HL-60 (cell line): ENCODE results near the gene MXD3.

ENCODE experiments used
- DNase-seq, 2 experiments: peaks; one replicate each; pipeline ENCODE4 v3.0.0-alpha.2; 2010 to 2020; ENCODE audit warnings: low read depth in 1 of 2, low spot score in 1 of 2
- H3K27ac ChIP-seq: fragments of 250-450 bp; sonication (Bioruptor Pico); replicated peaks from 2 replicates; pipeline ENCODE4 v1.5.1; 2020; ENCODE audit warnings: mild to moderate bottlenecking, moderate library complexity
- H3K27me3 ChIP-seq: fragments of 250-450 bp; sonication (Bioruptor Pico); 2 replicates; pipeline ENCODE4 v1.5.1; 2021; ENCODE audit warnings: mild to moderate bottlenecking, moderate library complexity; ENCODE audit not compliant: insufficient read depth, poor library complexity, severe bottlenecking
- H3K4me3 ChIP-seq: replicated peaks from 2 replicates; pipeline ENCODE4 v1.5.1; 2011; ENCODE audit warnings: mild to moderate bottlenecking, control low read depth, low read length; ENCODE audit not compliant: insufficient read depth
- CTCF ChIP-seq: IDR thresholded peaks from one replicate; pipeline ENCODE4 v1.5.1; 2011; ENCODE audit warnings: low read length, control low read depth, inconsistent platforms; ENCODE audit not compliant: insufficient read depth
- GABPA ChIP-seq: IDR thresholded peaks from 2 replicates; pipeline ENCODE4 v1.6.1; 2012; ENCODE audit warnings: low read depth
- POLR2AphosphoS5 ChIP-seq: IDR thresholded peaks from 2 replicates; pipeline ENCODE4 v1.6.1; 2012; ENCODE audit warnings: low read depth
- REST ChIP-seq: IDR thresholded peaks from 2 replicates; pipeline ENCODE4 v1.6.1; 2012; ENCODE audit warnings: low read depth; ENCODE audit not compliant: insufficient replicate concordance
- SPI1 ChIP-seq: IDR thresholded peaks from 2 replicates; pipeline ENCODE4 v1.6.1; 2012; ENCODE audit warnings: low read depth, mild to moderate bottlenecking, borderline replicate concordance

MXD3 gene

GRCh38 chr5:177271113-177271512 lies 40.6 kb downstream of the MXD3 start:
- Histone ChIP-seq H3K27ac (no peak overlapping the region), H3K27me3 (no peaks in the 10 kb centered on the region), H3K4me3 (no peak overlapping the region)
- TF ChIP-seq POLR2AphosphoS5 (no peak), CTCF (no peak), GABPA (no peak), SPI1 (no peak), REST (no peak)
- DNase-seq, result no peak

- Histone ChIP-seq H3K27me3 (no peaks in the 10 kb centered on the region), H3K4me3 (no peak overlapping the region), H3K27ac (no peak overlapping the region)
- no peak for TF ChIP-seq CTCF
- TF ChIP-seq REST, result no peak
- TF ChIP-seq GABPA, result no peak
- TF ChIP-seq POLR2AphosphoS5, result no peak
- TF ChIP-seq SPI1, result no peak
- DNase-seq, result no peak
Measured at GRCh38 chr5:177270653-177271052, 41.0 kb downstream of the MXD3 start.

- Histone ChIP-seq H3K27ac (no peak overlapping the region), H3K27me3 (no peaks in the 10 kb centered on the region), H3K4me3 (no peak overlapping the region)
- no peak for DNase-seq
- no peak for TF ChIP-seq CTCF
- no peak for TF ChIP-seq POLR2AphosphoS5
- no peak for TF ChIP-seq GABPA
- TF ChIP-seq REST, result no peak
- no peak for TF ChIP-seq SPI1
Measured at GRCh38 chr5:177269976-177270375, 41.7 kb downstream of the MXD3 start.
